WI38 (cell line): ENCODE results near the gene C22orf42.

Experiments
- H3K4me3 ChIP-seq: 2 replicates; pipeline ENCODE4 v1.5.1; 2011; ENCODE audit warnings: low read depth, mild to moderate bottlenecking, control low read depth, low read length
- TF ChIP-seq, protein P1 (sequence below): IDR thresholded peaks from 2 replicates; pipeline ENCODE4 v1.5.1; 2012; ENCODE audit warnings: low read depth, mild to moderate bottlenecking, control low read depth, low read length

The C22orf42 gene

DNA sequence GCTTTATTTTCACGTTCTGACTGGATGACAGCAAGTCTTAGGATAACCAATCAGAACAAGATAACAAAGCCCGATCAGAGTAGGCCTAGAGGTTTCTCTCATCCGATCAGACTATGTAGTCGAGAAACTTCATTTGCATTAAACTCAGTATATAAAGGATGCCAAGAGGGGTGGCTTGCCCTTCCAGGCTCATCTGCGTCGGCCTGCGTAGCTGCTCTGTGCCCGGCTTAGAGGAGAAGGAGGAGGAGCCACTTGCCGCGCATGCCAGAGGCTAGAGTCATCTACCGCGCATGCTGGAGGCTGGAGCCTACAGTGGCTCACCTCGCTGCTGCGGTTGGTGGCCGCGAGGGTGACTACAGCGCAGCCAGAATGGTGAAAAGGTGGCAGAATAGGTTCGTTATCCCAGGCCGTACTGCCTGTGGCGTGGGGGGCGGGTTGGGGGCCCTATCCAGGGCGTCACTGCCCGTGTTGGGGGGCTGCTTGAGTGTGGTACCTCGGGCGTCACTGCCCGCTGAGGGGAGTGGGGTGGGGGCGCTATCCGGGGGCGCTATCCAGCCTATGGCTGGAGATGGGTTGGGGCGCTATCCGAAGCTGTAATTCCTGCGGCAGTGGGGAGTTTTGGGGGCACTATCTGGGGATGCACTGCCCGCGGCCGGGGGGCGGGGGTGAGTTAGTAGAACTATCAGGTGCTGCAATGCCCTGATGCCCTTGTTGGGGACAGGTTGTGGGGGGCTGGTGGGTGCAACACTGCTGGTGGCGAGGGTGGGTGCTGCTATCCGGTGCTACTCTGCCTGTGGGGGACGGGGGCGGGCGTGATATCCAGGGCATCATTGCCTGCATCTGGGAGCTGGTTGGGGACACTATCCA lies 46.0 kb upstream of the C22orf42 start, which contains the start of gene RFPL2:
Gene RFPL2, minus strand, starts transcription at position 218 of the 867 bp plus-strand sequence. CDS start 2,622 bp downstream, outside the sequence.
- TF ChIP-seq, protein P1, sequence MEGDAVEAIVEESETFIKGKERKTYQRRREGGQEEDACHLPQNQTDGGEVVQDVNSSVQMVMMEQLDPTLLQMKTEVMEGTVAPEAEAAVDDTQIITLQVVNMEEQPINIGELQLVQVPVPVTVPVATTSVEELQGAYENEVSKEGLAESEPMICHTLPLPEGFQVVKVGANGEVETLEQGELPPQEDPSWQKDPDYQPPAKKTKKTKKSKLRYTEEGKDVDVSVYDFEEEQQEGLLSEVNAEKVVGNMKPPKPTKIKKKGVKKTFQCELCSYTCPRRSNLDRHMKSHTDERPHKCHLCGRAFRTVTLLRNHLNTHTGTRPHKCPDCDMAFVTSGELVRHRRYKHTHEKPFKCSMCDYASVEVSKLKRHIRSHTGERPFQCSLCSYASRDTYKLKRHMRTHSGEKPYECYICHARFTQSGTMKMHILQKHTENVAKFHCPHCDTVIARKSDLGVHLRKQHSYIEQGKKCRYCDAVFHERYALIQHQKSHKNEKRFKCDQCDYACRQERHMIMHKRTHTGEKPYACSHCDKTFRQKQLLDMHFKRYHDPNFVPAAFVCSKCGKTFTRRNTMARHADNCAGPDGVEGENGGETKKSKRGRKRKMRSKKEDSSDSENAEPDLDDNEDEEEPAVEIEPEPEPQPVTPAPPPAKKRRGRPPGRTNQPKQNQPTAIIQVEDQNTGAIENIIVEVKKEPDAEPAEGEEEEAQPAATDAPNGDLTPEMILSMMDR: no peak
- no peak within 1 kb of the TSS for H3K4me3 ChIP-seq

DNA sequence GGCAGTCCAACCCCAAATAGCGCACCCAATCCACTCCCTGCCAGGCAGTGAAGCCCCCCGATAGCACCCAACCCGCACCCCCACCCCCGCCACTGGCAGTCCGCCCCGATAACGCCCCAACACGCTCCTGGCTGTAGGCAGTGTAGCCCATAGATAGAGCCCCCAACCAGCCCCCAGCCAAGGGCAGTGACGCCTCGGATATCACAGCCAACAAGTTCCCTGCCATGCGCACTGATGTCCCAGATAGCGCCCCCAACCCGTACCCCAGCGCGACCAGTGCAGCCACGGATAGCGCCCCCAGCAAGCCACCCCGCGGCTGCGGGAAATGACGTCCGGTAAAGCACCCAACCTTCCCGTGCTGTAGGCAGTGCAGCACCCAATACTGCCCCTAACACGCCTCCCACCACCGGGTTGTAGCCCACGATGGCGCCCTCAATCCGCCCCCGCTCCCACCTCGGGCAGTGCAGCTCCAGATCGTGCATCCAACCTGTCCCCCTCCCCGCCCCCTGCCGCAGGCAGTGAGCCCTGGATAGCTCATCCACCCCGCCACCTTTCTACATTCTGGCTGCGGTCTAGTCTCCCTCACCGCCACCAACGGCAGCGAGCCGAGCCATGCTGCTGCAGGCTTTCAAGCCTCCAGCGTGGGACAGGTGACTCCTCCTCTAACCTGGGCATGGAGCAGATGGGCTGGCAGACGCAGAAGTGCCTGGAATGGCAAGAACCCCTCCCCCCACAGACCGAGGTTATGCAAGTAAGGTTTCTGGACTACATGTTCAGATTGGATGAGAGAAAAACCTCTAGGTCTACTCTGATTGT lies 45.1 kb upstream of the C22orf42 start:
- no peak overlapping the region for H3K4me3 ChIP-seq
- TF ChIP-seq, protein P1: no peak

DNA sequence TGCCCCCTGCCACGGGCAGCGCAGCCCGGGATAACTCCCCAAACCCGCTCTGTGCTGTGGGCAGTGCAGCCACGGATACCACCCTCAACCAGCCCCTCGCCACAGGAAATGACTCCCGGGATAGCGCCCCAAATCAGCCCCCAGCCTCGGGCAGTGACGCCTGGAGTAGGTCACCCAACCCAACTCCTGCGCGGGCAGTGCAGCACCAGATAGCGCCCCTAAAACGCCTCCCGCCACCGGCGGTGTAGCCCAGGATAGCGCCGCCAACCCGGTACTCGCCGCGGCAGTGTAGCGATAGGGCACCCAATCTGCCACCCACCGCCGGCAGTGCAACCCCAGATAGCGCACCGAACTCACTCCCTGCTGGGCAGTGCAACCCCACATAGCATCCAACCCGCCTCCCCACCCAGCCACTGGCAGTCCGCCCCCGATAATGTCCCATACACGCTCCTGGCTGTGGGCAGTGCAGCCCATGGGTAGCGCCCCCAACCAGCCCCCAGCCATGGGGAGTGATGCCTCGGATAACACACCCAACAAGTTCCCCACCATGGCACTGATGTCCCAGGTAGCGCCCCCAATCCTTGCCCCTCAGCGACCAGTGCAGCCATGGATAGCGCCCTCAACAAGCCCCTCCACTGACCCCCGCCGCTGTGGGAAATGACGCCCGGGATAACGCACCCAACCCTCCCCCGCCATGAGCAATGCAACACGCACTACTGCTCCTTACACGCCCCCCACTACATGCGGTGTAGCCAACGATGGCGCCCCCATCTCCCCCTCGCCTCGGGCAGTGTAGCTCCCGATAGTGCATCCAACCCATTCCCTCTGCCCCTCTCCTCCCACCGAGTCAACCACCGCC lies 44.3 kb upstream of the C22orf42 start:
- TF ChIP-seq, protein P1: no peak
- H3K4me3 ChIP-seq: no peak overlapping the region

DNA sequence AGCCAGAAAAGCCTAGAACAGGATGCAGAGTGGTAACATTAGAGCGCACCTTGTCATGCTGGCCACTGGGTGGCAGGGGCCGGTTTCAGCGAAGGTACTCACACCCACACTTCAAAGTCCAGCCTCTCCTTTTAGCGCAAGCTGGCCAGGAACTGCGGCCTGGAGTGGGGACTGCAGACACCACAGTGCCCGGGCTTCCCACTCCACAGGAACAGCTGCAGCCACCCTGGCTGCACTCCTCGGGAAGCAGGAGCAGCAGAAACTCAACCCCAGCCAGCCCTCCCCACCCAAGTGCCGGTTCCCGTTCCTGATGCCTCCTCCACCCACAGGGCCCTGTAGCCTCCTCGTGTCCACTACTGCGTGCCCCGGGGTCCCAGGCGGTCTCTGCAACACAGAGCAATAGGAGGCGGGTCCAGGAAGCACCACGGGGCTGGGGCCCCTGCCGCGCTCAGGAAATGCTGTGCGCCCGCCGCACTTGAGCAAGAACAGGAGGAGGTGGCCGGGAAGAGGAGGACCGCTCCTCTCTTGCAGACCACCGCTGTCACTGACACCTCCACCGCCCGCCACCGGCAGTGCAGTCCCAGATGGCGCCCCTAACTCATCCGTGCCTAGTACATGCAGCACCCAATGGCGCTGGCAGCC lies 43.6 kb upstream of the C22orf42 start:
- H3K4me3 ChIP-seq: no peak overlapping the region
- TF ChIP-seq, protein P1: no peak

DNA sequence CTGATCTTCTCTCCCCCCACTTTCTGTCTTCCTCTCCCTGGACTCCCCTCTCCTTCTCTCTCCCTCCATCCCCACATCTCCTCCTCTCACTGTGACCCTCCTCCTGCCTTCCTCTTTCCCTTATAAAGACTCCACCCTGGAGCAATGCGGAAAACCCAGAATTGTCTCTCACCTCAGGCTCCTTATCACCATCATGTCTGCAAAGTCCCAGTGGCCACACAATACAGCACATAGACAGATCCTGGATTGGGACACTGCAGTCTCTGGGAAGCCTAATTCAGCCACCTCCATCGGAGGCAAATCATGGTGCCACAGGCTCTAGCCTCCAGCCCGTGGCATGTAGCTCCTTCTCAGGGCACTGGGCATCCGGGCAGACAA lies 43.0 kb upstream of the C22orf42 start:
- TF ChIP-seq, protein P1: no peak
- no peak overlapping the region for H3K4me3 ChIP-seq

DNA sequence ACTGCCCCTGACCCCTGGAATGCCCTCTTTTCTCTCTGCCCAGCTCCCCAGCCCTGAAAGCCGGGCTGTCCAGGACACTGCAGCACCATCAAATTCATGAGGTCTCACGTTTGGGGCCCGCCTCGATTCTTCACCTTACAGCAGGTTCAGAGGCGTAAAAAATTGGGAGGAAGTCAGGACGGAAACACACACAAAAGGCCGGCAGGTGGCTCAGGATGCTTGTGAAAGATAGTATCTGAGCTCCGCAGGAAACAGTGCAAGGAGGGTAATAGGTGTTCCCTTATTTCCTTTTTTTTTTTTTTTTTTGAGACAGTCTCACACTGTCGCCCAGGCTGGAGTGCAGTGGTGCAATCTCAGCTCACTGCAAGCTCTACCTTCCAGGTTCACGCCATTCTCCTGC lies 41.6 kb upstream of the C22orf42 start:
- TF ChIP-seq, protein P1: no peak
- H3K4me3 ChIP-seq: no peak overlapping the region
